ENCODE data around the gene PCNX2. TPM values are rescaled to one million over a fixed set of nuclear protein-coding genes. Genes with fewer than 3 reads are reported as not detected.
"Not testable (repeated sequence)": the region's sequence is repeated elsewhere in the genome, so short reads cannot be mapped to it uniquely, and the experiment has no call there.

Gene PCNX2
- total RNA-seq, 4 donors from 2014 or later, result 7.3 to 16.6 (median 12.7) TPM

- ATAC-seq (ENCODE audit: low FRiP score), result no peak
- TF ChIP-seq CTCF (IDR thresholded peaks at IDR 0.05), result no peak
- no peak for DNase-seq (ENCODE audit: low spot score)
Observed at GRCh38 chr1:233006108-233006507, 289.4 kb downstream of the PCNX2 start.

- no peak for DNase-seq (ENCODE audit: low spot score)
- TF ChIP-seq CTCF (IDR thresholded peaks at IDR 0.05), result no peak
- no peak for ATAC-seq (ENCODE audit: low FRiP score)
Observed at GRCh38 chr1:233005703-233006102, 289.8 kb downstream of the PCNX2 start.

- no peak for DNase-seq (ENCODE audit: low spot score)
- no peak for ATAC-seq (ENCODE audit: low FRiP score)
- TF ChIP-seq CTCF (IDR thresholded peaks at IDR 0.05), result no peak
Observed at GRCh38 chr1:233005156-233005555, 290.4 kb downstream of the PCNX2 start.

- no peak for DNase-seq (ENCODE audit: low spot score)
- ATAC-seq (ENCODE audit: low FRiP score), result no peak
- TF ChIP-seq CTCF (IDR thresholded peaks at IDR 0.05), result no peak
Observed at GRCh38 chr1:233004451-233004850, 291.1 kb downstream of the PCNX2 start.

- not testable (repeated sequence) for ATAC-seq (ENCODE audit: low FRiP score); DNase-seq (ENCODE audit: low spot score)
Observed at GRCh38 chr1:233003638-233004037, 291.9 kb downstream of the PCNX2 start.

- ATAC-seq (ENCODE audit: low FRiP score), result no peak
- no peak for TF ChIP-seq CTCF (IDR thresholded peaks at IDR 0.05)
- no peak for DNase-seq (ENCODE audit: low spot score)
Observed at GRCh38 chr1:232999956-233000625, 295.4 kb downstream of the PCNX2 start.

GRCh38 chr1:232998646-232999045 lies 296.9 kb downstream of the PCNX2 start:
- ATAC-seq (ENCODE audit: low FRiP score) (no peak), DNase-seq (ENCODE audit: low spot score) (no peak)
- no peak for TF ChIP-seq CTCF (IDR thresholded peaks at IDR 0.05)
